Measurements from ENCODE around the gene PDE7B.

PDE7B gene

GRCh38 chr6:136061701-136062100, 210.2 kb downstream of the PDE7B start:
- DNase-seq (ENCODE audit: low spot score) = no peak

GRCh38 chr6:136063096-136063495, 211.6 kb downstream of the PDE7B start:
- Mint-ChIP-seq H3K4me3 (no peak overlapping the region), H3K4me1 (ENCODE audit: low read depth) (peaks cover 4% of the 10 kb centered on the region), H3K27ac (no peak overlapping the region), H3K27me3 (ENCODE audit: low read depth) (no peaks in the 10 kb centered on the region), H3K9me3 (no peaks in the 10 kb centered on the region), H3K36me3 (ENCODE audit: low read depth) (peaks cover 2% of the 10 kb centered on the region)
- DNase-seq (ENCODE audit: low spot score) = no peak

More at GRCh38 chr6:136061701-136062100, 210.2 kb downstream of the PDE7B start:
- Mint-ChIP-seq H3K27me3 (ENCODE audit: low read depth) (no peaks in the 10 kb centered on the region), H3K27ac (no peak overlapping the region), H3K9me3 (no peaks in the 10 kb centered on the region), H3K36me3 (ENCODE audit: low read depth) (peaks cover 2% of the 10 kb centered on the region), H3K4me3 (no peak overlapping the region), H3K4me1 (ENCODE audit: low read depth) (peaks cover 4% of the 10 kb centered on the region)

GRCh38 chr6:136066005-136066404, 214.5 kb downstream of the PDE7B start:
- Mint-ChIP-seq H3K9me3 (no peaks in the 10 kb centered on the region), H3K36me3 (ENCODE audit: low read depth) (peaks cover 3% of the 10 kb centered on the region), H3K4me3 (no peak overlapping the region), H3K27me3 (ENCODE audit: low read depth) (no peaks in the 10 kb centered on the region), H3K27ac (no peak overlapping the region), H3K4me1 (ENCODE audit: low read depth) (peaks cover 4% of the 10 kb centered on the region)
- no peak for DNase-seq (ENCODE audit: low spot score)

- H3K36me3 Mint-ChIP-seq (ENCODE audit: low read depth) = peaks cover 3% of the 10 kb centered on the region
- no peak overlapping the region for H3K27ac Mint-ChIP-seq
- no peak for DNase-seq (ENCODE audit: low spot score)
- H3K9me3 Mint-ChIP-seq = no peaks in the 10 kb centered on the region
- peaks cover 1% of the 10 kb centered on the region for H3K4me1 Mint-ChIP-seq (ENCODE audit: low read depth)
- H3K4me3 Mint-ChIP-seq = no peak overlapping the region
- no peaks in the 10 kb centered on the region for H3K27me3 Mint-ChIP-seq (ENCODE audit: low read depth)
Measured at GRCh38 chr6:136067731-136068341, 216.3 kb downstream of the PDE7B start.

GRCh38 chr6:136069119-136069518, 217.6 kb downstream of the PDE7B start:
- H3K27ac Mint-ChIP-seq = no peak overlapping the region
- H3K4me3 Mint-ChIP-seq = no peak overlapping the region
- no peak for DNase-seq (ENCODE audit: low spot score)
- H3K36me3 Mint-ChIP-seq (ENCODE audit: low read depth) = peaks cover 3% of the 10 kb centered on the region
- H3K4me1 Mint-ChIP-seq (ENCODE audit: low read depth) = no peaks in the 10 kb centered on the region
- no peaks in the 10 kb centered on the region for H3K27me3 Mint-ChIP-seq (ENCODE audit: low read depth)
- no peaks in the 10 kb centered on the region for H3K9me3 Mint-ChIP-seq

- Mint-ChIP-seq H3K36me3 (ENCODE audit: low read depth) (peaks cover 3% of the 10 kb centered on the region), H3K9me3 (no peaks in the 10 kb centered on the region), H3K27ac (no peak overlapping the region), H3K4me1 (ENCODE audit: low read depth) (no peaks in the 10 kb centered on the region), H3K27me3 (ENCODE audit: low read depth) (no peaks in the 10 kb centered on the region), H3K4me3 (no peak overlapping the region)
- DNase-seq (ENCODE audit: low spot score) = no peak
Measured at GRCh38 chr6:136070815-136071214, 219.3 kb downstream of the PDE7B start.

GRCh38 chr6:136072691-136073090, 221.2 kb downstream of the PDE7B start:
- no peaks in the 10 kb centered on the region for H3K9me3 Mint-ChIP-seq
- no peak for DNase-seq (ENCODE audit: low spot score)
- H3K36me3 Mint-ChIP-seq (ENCODE audit: low read depth) = peaks cover 3% of the 10 kb centered on the region
- no peak overlapping the region for H3K4me3 Mint-ChIP-seq
- H3K27me3 Mint-ChIP-seq (ENCODE audit: low read depth) = no peaks in the 10 kb centered on the region
- H3K4me1 Mint-ChIP-seq (ENCODE audit: low read depth) = no peaks in the 10 kb centered on the region
- no peak overlapping the region for H3K27ac Mint-ChIP-seq

GRCh38 chr6:136073216-136073615, 221.7 kb downstream of the PDE7B start:
- no peak overlapping the region for H3K4me3 Mint-ChIP-seq
- no peaks in the 10 kb centered on the region for H3K36me3 Mint-ChIP-seq (ENCODE audit: low read depth)
- peaks cover 2% of the 10 kb centered on the region for H3K27me3 Mint-ChIP-seq (ENCODE audit: low read depth)
- DNase-seq (ENCODE audit: low spot score) = no peak
- H3K27ac Mint-ChIP-seq = no peak overlapping the region
- no peaks in the 10 kb centered on the region for H3K9me3 Mint-ChIP-seq
- H3K4me1 Mint-ChIP-seq (ENCODE audit: low read depth) = no peaks in the 10 kb centered on the region

- Mint-ChIP-seq H3K27me3 (ENCODE audit: low read depth) (peaks cover 2% of the 10 kb centered on the region), H3K4me3 (no peak overlapping the region), H3K36me3 (ENCODE audit: low read depth) (no peaks in the 10 kb centered on the region), H3K27ac (no peak overlapping the region), H3K9me3 (no peaks in the 10 kb centered on the region), H3K4me1 (ENCODE audit: low read depth) (no peaks in the 10 kb centered on the region)
- no peak for DNase-seq (ENCODE audit: low spot score)
Measured at GRCh38 chr6:136076496-136076895, 225.0 kb downstream of the PDE7B start.

GRCh38 chr6:136077834-136078576, 226.5 kb downstream of the PDE7B start:
- H3K9me3 Mint-ChIP-seq = no peaks in the 10 kb centered on the region
- no peak for DNase-seq (ENCODE audit: low spot score)
- no peak overlapping the region for H3K4me3 Mint-ChIP-seq
- H3K27ac Mint-ChIP-seq = no peak overlapping the region
- H3K4me1 Mint-ChIP-seq (ENCODE audit: low read depth) = no peaks in the 10 kb centered on the region
- H3K36me3 Mint-ChIP-seq (ENCODE audit: low read depth) = no peaks in the 10 kb centered on the region
- peaks cover 2% of the 10 kb centered on the region for H3K27me3 Mint-ChIP-seq (ENCODE audit: low read depth)

GRCh38 chr6:136079701-136080565, 228.4 kb downstream of the PDE7B start:
- Mint-ChIP-seq H3K4me1 (ENCODE audit: low read depth) (no peaks in the 10 kb centered on the region), H3K9me3 (no peaks in the 10 kb centered on the region), H3K36me3 (ENCODE audit: low read depth) (peaks cover 3% of the 10 kb centered on the region), H3K27me3 (ENCODE audit: low read depth) (peaks cover 2% of the 10 kb centered on the region), H3K4me3 (no peak overlapping the region), H3K27ac (no peak overlapping the region)
- no peak for DNase-seq (ENCODE audit: low spot score)

- H3K4me1 Mint-ChIP-seq (ENCODE audit: low read depth) = no peaks in the 10 kb centered on the region
- H3K4me3 Mint-ChIP-seq = no peak overlapping the region
- no peak overlapping the region for H3K27ac Mint-ChIP-seq
- DNase-seq (ENCODE audit: low spot score) = no peak
- H3K27me3 Mint-ChIP-seq (ENCODE audit: low read depth) = no peaks in the 10 kb centered on the region
- no peaks in the 10 kb centered on the region for H3K9me3 Mint-ChIP-seq
- peaks cover 3% of the 10 kb centered on the region for H3K36me3 Mint-ChIP-seq (ENCODE audit: low read depth)
Measured at GRCh38 chr6:136083540-136083939, 232.0 kb downstream of the PDE7B start.

- H3K4me1 Mint-ChIP-seq (ENCODE audit: low read depth) = no peaks in the 10 kb centered on the region
- no peak for DNase-seq (ENCODE audit: low spot score)
- H3K4me3 Mint-ChIP-seq = no peak overlapping the region
- no peak overlapping the region for H3K27ac Mint-ChIP-seq
- H3K9me3 Mint-ChIP-seq = no peaks in the 10 kb centered on the region
- peaks cover 3% of the 10 kb centered on the region for H3K36me3 Mint-ChIP-seq (ENCODE audit: low read depth)
- H3K27me3 Mint-ChIP-seq (ENCODE audit: low read depth) = no peaks in the 10 kb centered on the region
Measured at GRCh38 chr6:136084403-136084802, 232.9 kb downstream of the PDE7B start.

Measured in T-helper 2 cell treated with Interferon-gamma antibody and Interleukin-4, amounts not matched to agents 5 μg/mL and 100 μg/mL, for 36 hours (primary cell).